Spinal cord (tissue), 10 donors: ENCODE results near the gene CLSTN3. TPM values are rescaled to one million over a fixed set of nuclear protein-coding genes. Genes with fewer than 3 reads are reported as not detected.

Experiments
- DNase-seq, 6 donors: peaks; one replicate each; pipeline versions ENCODE4 v3.0.0 to v3.0.0-alpha.2; 2013 to 2015; ENCODE audit warnings: low spot score in 6 of 6, low read depth in 4 of 6
- H3K27ac ChIP-seq: one replicate; pipeline ENCODE4 v1.5.1; 2013; ENCODE audit warnings: low read depth, low read length, control low read depth
- H3K27me3 ChIP-seq: one replicate; pipeline ENCODE4 v1.6.1; 2013; ENCODE audit warnings: low read length; ENCODE audit not compliant: control insufficient read depth, insufficient read depth
- H3K36me3 ChIP-seq: one replicate; pipeline ENCODE4 v1.6.1; 2013; ENCODE audit warnings: low read length; ENCODE audit not compliant: control insufficient read depth, insufficient read depth
- H3K4me1 ChIP-seq: one replicate; pipeline ENCODE4 v1.6.1; 2013; ENCODE audit warnings: low read length; ENCODE audit not compliant: control insufficient read depth, insufficient read depth
- H3K4me3 ChIP-seq: one replicate; pipeline ENCODE4 v1.5.1; 2013; ENCODE audit warnings: low read depth, low read length, control low read depth
- H3K9me3 ChIP-seq: one replicate; pipeline ENCODE4 v1.6.1; 2013; ENCODE audit warnings: low read length; ENCODE audit not compliant: control insufficient read depth, insufficient read depth
- WGBS: methylation state at CpG from one replicate; pipeline ENCODE4 v1.1.5; 2013; ENCODE audit warnings: missing lambda C conversion rate; ENCODE audit not compliant: insufficient coverage; 5-methylcytosine and 5-hydroxymethylcytosine counted together
- polyA plus RNA-seq, 2 donors: library from polyadenylated mRNA; unstranded; fragments of 120-200 nt; gene quantifications; one replicate each; pipeline ENCODE4 v1.2.1, GENCODE V29; 2013; ENCODE audit not compliant: insufficient read length in 2 of 2
- small RNA-seq: library from RNA; depleted of rRNA; stranded (forward); fragments of <200 nt; gene quantifications from one replicate; pipeline ENCODE3, GENCODE V24; 2014; ENCODE audit warnings: low replicate concordance
- total RNA-seq, 2 donors: library from RNA; depleted of rRNA in 1 of 2; stranded (reverse); fragments of 120-200 nt in 1 of 2; fragments of >200 nt in 1 of 2; gene quantifications; one replicate each; pipeline versions ENCODE4 v1.2.3 to v1.2.4, GENCODE V29; 2013 to 2014
- donor health status: healthy.

The CLSTN3 gene
- total and polyA plus RNA-seq, 4 donors: 33.9 to 215 (median 174) TPM

- Histone ChIP-seq H3K9me3 (no peaks in the 10 kb centered on the region), H3K27ac (no peak overlapping the region), H3K4me1 (peaks cover 17% of the 10 kb centered on the region), H3K4me3 (no peak overlapping the region), H3K36me3 (peaks cover 10% of the 10 kb centered on the region), H3K27me3 (no peaks in the 10 kb centered on the region)
- DNase-seq: no peak
- WGBS: 100% methylated on average over 1 of the region's 2 CpGs
These were observed 63.5 kb downstream of the CLSTN3 start for GRCh38 chr12:7193674-7194073.

- Histone ChIP-seq H3K4me1 (no peaks in the 10 kb centered on the region), H3K27me3 (no peaks in the 10 kb centered on the region), H3K4me3 (no peak overlapping the region), H3K36me3 (peaks cover 29% of the 10 kb centered on the region), H3K9me3 (no peaks in the 10 kb centered on the region), H3K27ac (no peak overlapping the region)
- WGBS: 51% methylated on average over 2 of the region's 2 CpGs
- no peak for DNase-seq
These were observed 67.7 kb downstream of the CLSTN3 start for GRCh38 chr12:7197841-7198240.

- no CpG with 5 or more reads among the region's 4 CpGs for WGBS
- H3K4me1 ChIP-seq: no peaks in the 10 kb centered on the region
- H3K9me3 ChIP-seq: no peaks in the 10 kb centered on the region
- peaks cover 38% of the 10 kb centered on the region for H3K36me3 ChIP-seq
- no peak overlapping the region for H3K27ac ChIP-seq
- no peak for DNase-seq
- no peaks in the 10 kb centered on the region for H3K27me3 ChIP-seq
- no peak overlapping the region for H3K4me3 ChIP-seq
These were observed 72.9 kb downstream of the CLSTN3 start for GRCh38 chr12:7203109-7203508.

- H3K4me1 ChIP-seq: no peaks in the 10 kb centered on the region
- no peaks in the 10 kb centered on the region for H3K9me3 ChIP-seq
- no peak overlapping the region for H3K27ac ChIP-seq
- peaks cover 53% of the 10 kb centered on the region for H3K36me3 ChIP-seq
- no peak overlapping the region for H3K4me3 ChIP-seq
- no peaks in the 10 kb centered on the region for H3K27me3 ChIP-seq
- DNase-seq: no peak
These were observed 74.9 kb downstream of the CLSTN3 start for GRCh38 chr12:7205091-7205490.

GRCh38 chr12:7206691-7207090, 76.5 kb downstream of the CLSTN3 start:
- no peaks in the 10 kb centered on the region for H3K27me3 ChIP-seq

GRCh38 chr12:7207866-7208625, 77.9 kb downstream of the CLSTN3 start:
- no peaks in the 10 kb centered on the region for H3K4me1 ChIP-seq
- H3K36me3 ChIP-seq: peaks cover 49% of the 10 kb centered on the region
- no peaks in the 10 kb centered on the region for H3K27me3 ChIP-seq
- H3K27ac ChIP-seq: no peak overlapping the region
- H3K9me3 ChIP-seq: peaks cover 2% of the 10 kb centered on the region
- no peak for DNase-seq
- H3K4me3 ChIP-seq: no peak overlapping the region
- WGBS: 96% methylated on average over 9 of the region's 10 CpGs

More at GRCh38 chr12:7206691-7207090, 76.5 kb downstream of the CLSTN3 start:
- no peak for DNase-seq
- H3K36me3 ChIP-seq: peaks cover 56% of the 10 kb centered on the region
- H3K4me1 ChIP-seq: no peaks in the 10 kb centered on the region
- no CpG with 5 or more reads among the region's 3 CpGs for WGBS
- no peak overlapping the region for H3K4me3 ChIP-seq
- no peaks in the 10 kb centered on the region for H3K9me3 ChIP-seq
- H3K27ac ChIP-seq: no peak overlapping the region

Small RNA genes within 50 kb of the gene (small RNA-seq; reads per million reads assigned to genes)
- gene RNU6-485P: not detected

Other genes with a start within 250 kb of the CLSTN3 start
- 10 to 100 TPM; 13.5 to 25.5 TPM for gene LRRC23, start 225.5 kb upstream of the CLSTN3 start, total RNA-seq
- 10 to 100 TPM; 25.1 to 25.3 TPM for gene LRRC23, start 225.5 kb upstream of the CLSTN3 start, polyA plus RNA-seq
- 100 to 1,000 TPM; 118 to 307 TPM for gene ENO2, start 215.8 kb upstream of the CLSTN3 start, total RNA-seq
- 100 to 1,000 TPM; 615 to 640 TPM for gene ENO2, start 215.8 kb upstream of the CLSTN3 start, polyA plus RNA-seq
- gene ATN1, start 202.4 kb upstream of the CLSTN3 start, total RNA-seq: 10 to 100 TPM; 23.1 to 24.9 TPM
- gene ATN1, start 202.4 kb upstream of the CLSTN3 start, polyA plus RNA-seq: 100 to 1,000 TPM; 208 to 228 TPM
- gene RNU7-1, start 186.6 kb upstream of the CLSTN3 start, total RNA-seq: not detected
- 10 to 100 TPM; 16.2 to 21.9 TPM for gene RNU7-1, start 186.6 kb upstream of the CLSTN3 start, polyA plus RNA-seq
- gene C12orf57, start 186.3 kb upstream of the CLSTN3 start, total RNA-seq: 100 to 1,000 TPM; 108 to 376 TPM
- 100 to 1,000 TPM; 220 to 243 TPM for gene C12orf57, start 186.3 kb upstream of the CLSTN3 start, polyA plus RNA-seq
- gene PTPN6, start 179.0 kb upstream of the CLSTN3 start, total RNA-seq: 1 to 10 TPM; 8.4 to 9.3 TPM
- 1 to 10 TPM; 5.7 to 7.9 TPM for gene PTPN6, start 179.0 kb upstream of the CLSTN3 start, polyA plus RNA-seq
- gene PHB2, start 159.7 kb upstream of the CLSTN3 start, total RNA-seq: 100 to 1,000 TPM in 1 of 2 donors, 10 to 100 TPM in 1; 88.4 to 226 TPM
- 100 to 1,000 TPM; 174 to 185 TPM for gene PHB2, start 159.7 kb upstream of the CLSTN3 start, polyA plus RNA-seq
- 10 to 100 TPM; 18.9 to 43.1 TPM for gene EMG1, start 159.5 kb upstream of the CLSTN3 start, total RNA-seq
- 10 to 100 TPM; 30.1 to 33.3 TPM for gene EMG1, start 159.5 kb upstream of the CLSTN3 start, polyA plus RNA-seq
- 10 to 100 TPM; 12.7 to 20.4 TPM for gene LPCAT3, start 111.9 kb upstream of the CLSTN3 start, total RNA-seq
- gene LPCAT3, start 111.9 kb upstream of the CLSTN3 start, polyA plus RNA-seq: 10 to 100 TPM; 35.5 to 42.3 TPM
- 100 to 1,000 TPM in 1 of 2 donors, 10 to 100 TPM in 1; 77.6 to 122 TPM for gene C1S, start 69.7 kb upstream of the CLSTN3 start, total RNA-seq
- 10 to 100 TPM; 19.1 to 41.3 TPM for gene C1S, start 69.7 kb upstream of the CLSTN3 start, polyA plus RNA-seq
- gene C1R, start 37.9 kb upstream of the CLSTN3 start, total RNA-seq: 10 to 100 TPM; 41.8 to 83.1 TPM
- 10 to 100 TPM; 18.7 to 31.7 TPM for gene C1R, start 37.9 kb upstream of the CLSTN3 start, polyA plus RNA-seq
- gene C1RL, start 21.2 kb upstream of the CLSTN3 start, total RNA-seq: 10 to 100 TPM in 1 of 2 donors, 1 to 10 TPM in 1; 8.0 to 22.6 TPM
- 10 to 100 TPM in 1 of 2 donors, 1 to 10 TPM in 1; 9.4 to 11.4 TPM for gene C1RL, start 21.2 kb upstream of the CLSTN3 start, polyA plus RNA-seq
- 1 to 10 TPM in 1 of 2 donors, under 1 TPM in 1; 0.20 to 1.0 TPM for gene RBP5, start 1.5 kb upstream of the CLSTN3 start, total RNA-seq
- 1 to 10 TPM; 3.2 to 5.1 TPM for gene RBP5, start 1.5 kb upstream of the CLSTN3 start, polyA plus RNA-seq
- gene PEX5, start 59.3 kb downstream of the CLSTN3 start, total RNA-seq: 10 to 100 TPM; 35.2 to 38.8 TPM
- gene PEX5, start 59.3 kb downstream of the CLSTN3 start, polyA plus RNA-seq: 10 to 100 TPM; 65.6 to 68.5 TPM
- gene ACSM4, start 173.7 kb downstream of the CLSTN3 start, total RNA-seq: not detected
- gene ACSM4, start 173.7 kb downstream of the CLSTN3 start, polyA plus RNA-seq: under 1 TPM in 1 of 2 donors, not detected in 1; 0.12 TPM